NK-92 (cell line): ENCODE data around the gene ATG2B.
"Not testable (repeated sequence)": the region's sequence is repeated elsewhere in the genome, so short reads cannot be mapped to it uniquely, and the experiment has no call there.

ENCODE experiments used
- DNase-seq: peaks from one replicate; lab custom pipeline; 2025; ENCODE audit not compliant: unreplicated experiment; lab: John Stamatoyannopoulos, UW

Gene ATG2B

DNA sequence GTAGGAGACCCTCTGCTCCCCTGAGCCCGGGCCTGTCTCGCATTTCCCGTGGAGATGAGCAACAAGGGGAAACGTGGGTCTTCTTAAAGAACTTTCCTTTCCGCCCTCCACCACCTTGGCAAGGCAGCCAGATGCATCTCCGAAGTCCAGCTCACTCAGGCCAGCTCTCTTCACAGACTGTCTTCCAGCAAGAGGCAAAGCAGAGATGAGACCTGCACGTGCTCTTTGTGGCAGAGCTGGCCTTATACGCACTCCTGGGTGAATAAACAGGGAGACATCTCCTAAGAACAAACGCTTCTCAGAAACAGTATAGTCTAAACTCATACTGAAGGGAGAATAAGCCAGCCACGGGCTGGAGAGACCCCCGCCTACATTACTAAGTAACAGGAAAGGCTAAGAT lies 108.5 kb downstream of the ATG2B start:
- DNase-seq, result no peak

DNA sequence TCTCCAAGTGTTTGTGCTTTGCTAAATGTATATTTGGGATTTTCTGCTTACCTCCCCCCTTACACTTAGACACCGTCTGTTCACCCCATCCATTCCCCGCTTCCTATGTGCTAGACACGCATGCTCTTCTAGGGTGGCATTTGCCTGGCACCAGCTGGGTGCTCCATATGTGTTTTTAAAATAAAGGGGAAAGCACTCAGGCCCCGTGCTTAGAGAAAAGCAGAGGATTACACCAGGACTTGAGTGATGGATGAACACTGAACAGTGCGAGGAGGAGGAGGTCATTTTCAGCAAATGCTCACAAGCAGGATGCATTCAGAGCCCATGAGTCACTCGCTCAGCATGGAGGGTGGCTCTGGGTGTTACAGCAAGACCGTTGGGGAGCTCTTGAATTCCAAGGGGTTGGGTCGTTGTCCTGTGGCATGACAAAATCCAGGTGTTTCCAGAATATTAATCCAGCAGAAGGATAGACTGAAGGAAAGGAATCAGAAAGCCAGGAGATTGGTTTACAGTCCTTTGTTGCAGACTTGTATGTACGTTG lies 110.1 kb downstream of the ATG2B start:
- no peak for DNase-seq

DNA sequence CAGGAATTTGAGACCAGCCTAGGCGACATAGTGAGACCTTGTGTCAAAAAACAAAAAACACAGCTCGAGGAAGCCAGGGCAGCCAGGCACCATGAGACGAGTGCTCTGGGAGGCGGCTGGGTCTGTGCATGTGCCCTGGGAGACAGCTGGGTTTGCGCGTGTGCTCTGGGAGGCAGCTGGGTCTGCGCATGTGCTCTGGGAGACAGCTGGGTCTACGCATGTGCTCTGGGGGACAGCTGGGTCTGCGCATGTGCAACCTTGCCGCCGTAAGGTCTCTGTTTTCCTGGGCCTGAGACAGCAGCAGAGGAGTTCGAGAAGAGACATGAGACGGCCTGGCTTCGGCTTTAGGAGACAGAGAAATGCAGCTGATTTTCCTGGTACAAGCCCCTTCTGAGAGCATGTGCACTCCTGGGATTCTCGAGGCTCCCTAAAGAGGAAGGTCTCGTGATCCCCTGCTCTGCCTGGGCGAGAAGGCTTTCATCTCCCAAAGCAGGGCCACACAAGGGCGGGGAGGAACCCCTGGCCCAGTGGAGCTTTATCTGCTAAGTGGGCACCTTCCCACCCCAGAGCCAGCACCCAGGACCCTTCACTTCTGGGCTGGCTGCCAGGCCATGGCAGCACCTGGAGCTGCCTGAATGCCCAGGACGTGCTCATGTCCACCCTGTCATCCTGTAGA lies 110.7 kb downstream of the ATG2B start:
- no peak for DNase-seq

DNA sequence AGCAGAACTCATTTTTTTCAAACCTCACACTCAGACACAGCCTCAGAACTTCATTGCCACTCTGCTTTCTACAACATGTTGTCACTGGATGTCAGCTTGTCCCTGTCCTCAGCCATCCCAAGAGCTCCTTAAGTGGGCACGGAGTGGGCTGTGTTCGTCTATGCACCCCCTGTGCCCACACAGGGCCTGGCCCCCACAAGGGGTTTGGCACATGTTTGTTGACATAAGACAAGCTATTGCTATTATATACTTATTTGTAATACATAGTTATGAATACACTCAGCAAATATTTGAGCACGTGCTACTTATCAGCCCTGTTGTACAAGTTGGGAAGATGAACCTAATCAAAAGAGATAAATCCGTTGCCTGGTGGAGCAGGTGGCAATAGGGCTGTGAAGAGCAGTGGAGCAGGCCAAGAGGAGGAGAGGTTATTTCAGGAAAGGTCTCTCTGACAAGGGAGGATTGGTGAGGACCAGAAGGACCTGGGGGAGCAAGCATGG lies 111.4 kb downstream of the ATG2B start:
- no peak for DNase-seq

DNA sequence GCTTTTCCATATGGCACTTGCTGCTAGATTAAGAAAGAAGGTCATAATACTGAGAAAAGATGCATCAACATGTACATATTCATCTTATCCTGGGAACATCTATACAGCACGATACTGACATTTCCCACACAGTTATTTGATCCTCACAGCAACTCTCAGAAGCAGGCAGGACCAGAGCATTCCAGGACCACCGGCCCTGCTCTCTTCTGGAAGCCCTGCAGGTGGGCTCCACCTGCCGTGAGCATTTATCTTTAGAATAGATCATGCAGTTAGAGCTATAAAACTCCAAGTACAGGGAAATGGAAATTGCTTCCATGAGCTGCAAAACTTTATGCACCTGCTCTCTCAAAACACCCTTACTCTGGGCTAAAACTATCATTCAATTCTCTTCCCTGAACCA lies 112.7 kb downstream of the ATG2B start:
- DNase-seq, result no peak

DNA sequence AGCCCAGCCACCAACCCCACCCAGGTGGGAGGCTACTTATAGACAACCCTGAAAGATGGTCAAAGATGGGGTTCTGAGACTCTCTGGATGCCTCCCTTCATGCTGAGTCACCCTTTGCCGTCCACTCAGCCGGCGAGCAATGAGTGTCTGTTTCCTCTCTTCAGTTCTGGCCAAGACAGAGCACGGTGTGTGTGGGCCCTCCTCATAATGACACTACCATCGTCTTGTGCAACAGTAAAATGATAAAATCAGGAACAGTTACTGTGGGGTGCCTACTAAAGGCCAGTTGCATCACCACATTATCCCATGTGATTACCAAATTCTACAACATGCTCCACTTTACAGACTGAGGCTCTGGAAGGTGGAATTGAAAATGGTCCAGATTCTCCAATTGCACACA lies 114.1 kb downstream of the ATG2B start:
- no peak for DNase-seq

DNA sequence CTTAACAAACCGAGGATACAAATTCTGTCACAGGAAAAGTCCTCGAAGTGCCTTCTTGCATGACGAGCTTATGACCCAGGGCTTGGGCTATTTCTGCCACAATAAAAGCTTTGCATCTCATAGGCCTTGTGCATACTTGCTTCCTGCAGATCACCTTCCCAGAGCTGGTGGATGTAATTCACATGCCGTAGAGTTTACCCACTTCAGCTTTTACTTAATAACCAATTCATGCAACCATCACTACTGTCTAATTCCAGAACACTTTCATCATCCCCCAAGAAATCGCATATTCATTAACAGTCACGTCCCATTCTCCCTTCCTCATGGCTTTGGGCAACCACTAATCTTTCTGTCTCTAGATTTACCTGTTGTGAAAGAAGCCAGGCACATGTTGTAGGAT lies 116.1 kb downstream of the ATG2B start:
- no peak for DNase-seq

DNA sequence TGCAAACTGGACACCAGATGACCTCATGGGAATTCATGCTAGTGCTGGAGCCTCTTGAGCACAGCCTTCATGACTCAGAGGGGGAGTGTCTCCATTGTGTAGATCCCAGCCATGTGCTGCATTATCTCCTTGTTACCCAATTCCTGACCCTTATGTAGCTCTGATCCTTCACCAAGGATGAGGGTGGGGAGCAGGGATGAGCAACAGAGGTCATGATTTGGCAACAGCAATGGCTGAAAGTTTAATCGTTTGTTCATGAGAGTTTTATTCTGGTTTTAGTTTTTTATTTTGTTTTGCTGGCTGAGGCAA lies 116.6 kb downstream of the ATG2B start:
- DNase-seq, result no peak

DNA sequence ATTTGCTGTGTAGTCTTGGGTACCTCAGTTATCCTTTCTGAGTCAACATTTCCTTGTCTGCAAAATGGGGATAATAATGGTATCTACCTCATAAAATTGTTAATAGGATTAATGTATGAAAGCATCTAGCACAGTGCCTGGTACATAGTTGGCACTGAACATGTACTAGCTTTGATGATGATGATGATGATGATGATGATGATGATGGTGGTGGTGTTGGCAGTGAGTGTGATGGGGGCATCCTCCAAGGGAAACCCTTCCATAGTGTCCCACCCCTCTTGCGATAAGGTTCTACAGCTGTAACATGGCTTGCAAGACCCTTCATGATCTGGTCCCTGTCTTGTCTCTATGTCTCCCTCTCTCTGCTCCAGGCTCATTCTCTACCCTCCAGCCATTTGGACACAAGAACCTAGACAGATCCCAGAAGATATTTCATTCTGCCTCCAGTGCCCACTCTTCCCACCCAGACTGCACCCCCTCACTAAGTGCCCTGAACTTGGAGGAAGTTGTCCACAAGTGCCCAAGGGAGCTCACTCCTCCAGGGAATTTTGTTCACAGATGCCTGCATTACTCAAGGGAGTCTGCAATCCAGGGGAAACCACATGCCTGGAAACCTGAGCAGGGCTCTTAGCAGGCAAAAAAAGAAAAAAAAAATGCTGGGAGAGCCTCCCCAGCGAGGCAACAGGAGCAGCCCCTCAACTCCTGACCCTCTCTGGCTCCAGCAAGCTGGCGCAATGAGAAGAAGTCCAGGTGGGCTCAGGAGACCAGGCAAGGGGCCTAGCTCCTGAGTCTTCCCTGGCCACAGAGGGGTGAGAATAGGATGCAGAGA lies 117.2 kb downstream of the ATG2B start:
- no peak for DNase-seq

DNA sequence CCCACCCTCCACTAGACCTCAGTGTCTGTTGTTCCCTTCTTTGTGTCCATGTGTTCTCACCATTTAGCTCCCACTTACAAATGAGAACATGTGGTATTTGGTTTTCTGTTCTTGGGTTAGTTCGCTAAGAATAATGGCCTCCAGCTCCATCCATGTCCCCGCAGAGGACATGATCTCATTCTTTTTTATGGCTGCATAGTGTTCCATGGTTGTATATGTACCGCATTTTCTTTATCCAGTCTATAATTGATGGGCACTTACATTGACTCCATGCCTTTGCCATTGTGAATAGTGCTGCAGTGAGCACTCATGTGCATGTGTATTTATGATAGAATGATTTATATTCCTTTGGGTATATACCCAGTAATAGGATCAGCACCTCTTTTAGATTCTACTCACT lies 118.1 kb downstream of the ATG2B start:
- not testable (repeated sequence) for DNase-seq

DNA sequence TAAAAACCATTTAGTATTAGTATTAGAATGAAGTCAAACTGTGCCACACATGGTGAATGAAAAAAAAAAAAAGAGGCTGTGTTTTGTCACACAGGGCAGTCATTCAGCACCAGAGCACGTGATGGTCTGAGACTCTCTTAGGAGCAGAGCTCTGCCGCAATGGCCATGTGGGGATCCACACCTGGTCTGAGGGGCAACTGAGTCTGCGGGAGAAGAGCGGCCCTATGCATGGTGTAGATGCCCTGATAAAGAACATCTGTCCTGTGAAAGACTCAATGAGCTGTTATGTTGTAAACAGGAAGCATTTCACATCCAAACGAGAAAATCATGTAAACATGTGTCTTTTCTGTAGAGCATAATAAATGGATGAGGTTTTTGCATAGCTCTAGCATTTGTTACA lies 119.4 kb downstream of the ATG2B start:
- DNase-seq, result no peak

DNA sequence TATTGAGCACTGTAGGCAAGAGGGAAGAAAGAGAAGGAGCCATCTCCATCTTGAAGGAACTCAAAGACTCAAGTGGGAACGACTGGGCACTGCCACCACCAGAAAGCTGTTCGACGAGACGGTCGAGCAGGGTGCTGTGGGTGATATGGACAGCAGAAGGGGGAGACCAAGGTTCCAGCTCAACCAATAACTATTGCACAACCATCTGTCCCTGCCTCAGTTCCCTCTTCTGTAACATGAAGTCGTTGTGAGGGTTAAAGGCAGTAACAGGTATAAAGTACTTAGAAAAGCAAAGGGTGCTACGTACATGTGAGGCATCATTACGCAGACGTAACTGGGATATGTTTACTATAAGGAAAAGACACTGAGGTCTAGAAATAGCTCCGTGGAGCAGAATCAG lies 121.0 kb downstream of the ATG2B start:
- DNase-seq, result no peak

DNA sequence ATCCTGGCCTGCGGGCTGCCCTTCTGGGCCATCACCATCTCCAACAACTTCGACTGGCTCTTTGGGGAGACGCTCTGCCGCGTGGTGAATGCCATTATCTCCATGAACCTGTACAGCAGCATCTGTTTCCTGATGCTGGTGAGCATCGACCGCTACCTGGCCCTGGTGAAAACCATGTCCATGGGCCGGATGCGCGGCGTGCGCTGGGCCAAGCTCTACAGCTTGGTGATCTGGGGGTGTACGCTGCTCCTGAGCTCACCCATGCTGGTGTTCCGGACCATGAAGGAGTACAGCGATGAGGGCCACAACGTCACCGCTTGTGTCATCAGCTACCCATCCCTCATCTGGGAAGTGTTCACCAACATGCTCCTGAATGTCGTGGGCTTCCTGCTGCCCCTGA lies 122.5 kb downstream of the ATG2B start:
- DNase-seq, result no peak

DNA sequence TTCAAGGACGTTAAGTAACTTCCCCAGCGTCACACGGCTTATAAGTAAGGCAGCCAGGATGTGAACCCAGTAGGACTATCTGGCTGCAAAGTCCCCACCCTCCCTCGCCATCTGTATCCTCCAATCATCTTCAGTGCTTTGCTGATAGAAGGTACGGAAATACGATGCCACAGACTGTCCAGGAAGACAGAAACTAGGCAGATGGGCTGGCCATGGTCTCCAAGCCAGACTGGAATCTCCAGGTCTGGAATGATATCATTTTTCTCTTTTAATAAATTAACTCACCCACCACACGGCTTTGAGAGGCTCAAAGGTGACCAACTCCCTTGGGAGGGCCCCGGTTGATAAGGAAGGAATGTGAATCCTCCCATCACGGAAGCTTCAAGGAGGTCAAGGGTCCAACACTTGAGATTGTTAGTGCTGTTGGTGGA lies 123.4 kb downstream of the ATG2B start:
- no peak for DNase-seq

DNA sequence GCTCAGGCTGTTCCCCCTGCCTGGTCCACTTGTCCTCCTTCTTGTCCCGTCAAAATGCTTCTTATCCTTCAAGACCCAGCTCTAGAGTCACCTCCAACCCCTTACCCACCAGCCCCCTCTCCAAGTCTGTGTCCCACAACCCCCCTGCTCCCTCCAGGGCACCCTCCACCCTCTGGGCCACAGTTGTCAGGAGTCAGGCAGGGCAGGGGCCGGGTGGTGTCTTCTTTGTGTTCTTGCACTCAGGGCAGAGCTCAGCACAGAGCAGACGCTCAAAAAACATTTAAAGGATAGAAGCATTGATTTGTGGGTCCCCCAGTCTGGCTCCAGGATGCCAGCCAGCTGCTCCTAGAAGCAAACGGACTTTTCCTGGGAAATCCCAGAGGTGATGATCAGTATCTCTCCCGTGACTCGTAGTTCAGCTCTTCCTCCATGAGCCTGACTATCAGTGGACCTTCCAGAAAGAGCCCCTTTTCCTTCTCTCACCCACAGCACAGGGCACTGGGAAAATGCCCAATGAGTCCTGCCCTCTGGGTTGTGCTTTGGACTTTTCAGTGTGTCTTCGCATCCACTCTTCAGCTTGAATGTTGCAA lies 124.4 kb downstream of the ATG2B start:
- DNase-seq, result no peak

DNA sequence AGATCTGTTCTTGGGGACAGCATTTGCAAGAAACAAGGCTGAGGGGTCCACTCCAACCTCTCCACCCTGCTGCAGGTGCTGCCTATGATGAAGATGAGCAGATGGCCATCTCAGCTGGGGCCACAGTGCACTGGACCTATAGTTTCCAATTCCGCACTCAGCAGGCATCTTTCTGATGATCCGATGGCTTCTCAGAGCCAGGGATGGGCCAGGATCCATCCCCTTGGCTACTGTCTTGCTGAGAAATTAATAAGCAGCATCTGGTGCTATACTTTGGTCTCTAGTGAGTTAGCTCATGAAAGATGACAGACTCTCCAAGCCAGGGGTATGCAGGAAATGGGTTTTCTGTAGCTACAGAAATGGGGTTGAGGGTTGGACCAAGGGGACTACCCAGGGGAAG lies 125.5 kb downstream of the ATG2B start:
- no peak for DNase-seq

DNA sequence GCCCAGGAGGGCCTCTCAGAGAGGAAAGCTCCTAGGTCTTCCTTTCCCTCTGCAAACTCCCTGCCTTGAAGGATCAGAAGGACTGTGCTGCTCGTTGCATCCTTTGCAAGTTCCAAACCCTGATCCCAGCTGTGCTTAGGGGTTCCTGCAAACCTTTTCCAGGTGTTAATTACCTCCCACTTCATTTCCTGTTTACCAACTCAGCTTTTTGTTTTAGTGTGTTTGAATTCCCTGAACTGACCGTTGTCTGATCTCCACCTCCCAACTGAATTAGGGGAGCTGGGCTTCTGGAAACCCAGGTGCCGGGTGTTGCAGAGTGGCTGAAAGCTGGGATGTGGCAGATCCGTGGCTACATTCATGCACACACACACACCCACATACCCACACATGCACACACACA lies 127.7 kb downstream of the ATG2B start:
- DNase-seq, result no peak

DNA sequence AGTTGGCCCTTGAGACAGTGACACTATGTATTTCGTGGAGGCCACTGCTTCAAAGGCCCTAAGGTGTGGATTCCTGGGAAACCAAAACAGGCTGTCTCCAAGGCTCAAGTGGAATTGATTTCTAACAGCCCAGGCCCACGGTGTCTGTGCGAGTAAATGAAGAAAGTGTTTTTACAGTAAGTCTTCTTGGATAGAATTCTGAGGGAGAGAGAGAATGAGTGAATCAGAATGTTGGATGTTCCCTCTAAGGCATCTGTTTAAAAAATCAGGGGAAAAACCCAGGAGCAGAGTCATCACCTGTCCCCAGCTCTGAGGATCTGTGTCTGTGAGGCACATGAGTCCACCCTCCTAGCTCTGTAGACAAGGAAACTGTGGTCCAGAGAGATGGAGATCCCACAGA lies 129.5 kb downstream of the ATG2B start:
- no peak for DNase-seq

DNA sequence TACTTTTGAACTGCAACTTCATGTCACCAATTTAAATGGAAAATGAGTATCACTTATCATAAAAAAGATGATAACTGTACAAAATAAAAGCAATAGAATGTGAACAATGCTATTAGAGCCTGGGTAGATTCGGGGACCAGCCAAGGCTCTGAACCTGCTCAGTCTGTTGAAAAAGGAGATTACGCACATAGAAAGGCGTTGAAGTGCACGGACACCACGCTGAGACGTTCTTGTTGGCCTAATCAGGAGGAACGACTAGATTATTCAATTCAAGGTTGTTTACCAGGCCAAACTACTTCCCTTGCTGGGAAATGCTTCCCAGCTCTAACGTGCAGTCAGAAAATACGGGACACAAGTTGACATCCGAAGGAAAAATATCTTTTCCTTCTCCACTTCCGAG lies 130.6 kb downstream of the ATG2B start:
- DNase-seq, result no peak

DNA sequence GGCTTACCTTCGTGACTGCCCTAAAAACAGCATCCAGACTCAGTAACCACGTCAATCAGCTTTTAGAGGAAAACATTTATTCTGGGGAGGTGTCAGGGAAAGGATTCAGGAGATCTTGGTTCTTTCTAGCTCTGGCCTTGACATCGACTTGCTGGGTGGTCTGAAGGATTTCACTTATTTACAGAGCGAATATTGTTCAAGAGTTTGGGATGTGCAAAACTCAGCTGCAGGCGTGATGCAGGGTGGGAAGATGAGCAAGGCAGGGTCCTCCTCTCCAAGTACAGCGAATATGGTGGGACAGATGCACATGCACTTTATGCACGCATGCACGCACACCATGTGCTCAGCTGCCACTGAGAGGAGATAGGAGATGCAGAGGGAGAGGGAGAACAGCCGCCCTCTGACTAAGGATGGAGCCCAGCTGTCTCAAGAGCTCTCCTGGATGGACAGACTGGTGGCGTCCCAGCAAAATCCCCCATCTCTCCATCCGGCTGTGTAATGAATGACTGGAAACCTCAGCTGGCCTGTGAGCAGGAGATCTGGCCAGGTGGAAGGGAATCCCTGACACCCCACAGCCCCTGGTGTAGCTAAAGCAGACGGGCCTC lies 131.5 kb downstream of the ATG2B start:
- DNase-seq, result no peak

DNA sequence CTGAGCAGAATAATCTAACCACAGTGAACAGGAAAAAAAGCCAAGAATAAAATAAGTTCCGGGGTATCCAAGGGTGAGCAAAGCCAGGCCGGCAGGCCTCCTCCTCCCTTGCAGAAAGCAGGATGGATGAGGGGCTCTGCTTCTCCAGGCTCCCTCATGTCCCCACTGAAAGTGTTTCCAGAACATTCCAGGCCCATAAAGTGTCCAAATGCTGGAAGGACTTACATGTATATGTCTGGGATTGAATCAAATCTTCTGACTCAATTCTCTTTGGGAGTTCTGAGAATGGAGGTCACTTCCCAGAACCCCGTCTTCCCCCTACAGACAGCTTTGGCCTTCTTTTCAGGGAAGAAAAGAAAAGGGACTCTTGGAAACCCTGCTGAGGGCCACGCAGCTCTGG lies 132.1 kb downstream of the ATG2B start:
- DNase-seq, result no peak

DNA sequence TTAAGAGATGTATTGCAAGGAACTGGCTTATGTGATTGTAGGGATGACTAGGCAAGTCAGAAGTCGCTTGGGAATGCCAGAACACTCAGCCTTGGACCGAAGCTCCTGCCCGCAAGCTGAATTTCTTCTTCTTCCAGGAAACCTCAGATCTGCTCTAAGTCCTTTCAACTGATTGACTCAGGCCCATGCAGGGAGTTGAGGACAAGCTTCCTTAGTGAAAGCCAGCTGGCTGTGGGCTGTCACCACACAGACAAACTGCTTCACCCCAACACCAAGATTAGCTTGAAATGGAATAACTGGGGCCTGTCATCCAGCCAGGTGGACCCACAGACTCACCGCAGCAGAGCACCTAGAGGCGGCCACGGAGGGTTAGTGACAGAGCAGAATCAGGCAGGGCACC lies 133.8 kb downstream of the ATG2B start:
- no peak for DNase-seq
